ENCODE measurements around the gene FSHR. TPM values are rescaled to one million over a fixed set of nuclear protein-coding genes. Genes with fewer than 3 reads are reported as not detected.
A peak's percentile ranks its signal among the peaks of the same experiment; 100 is the strongest.

The FSHR gene
- total and polyA plus RNA-seq, 2 of the 4 experiments (the other 2 are of a cell fraction): not detected

DNA sequence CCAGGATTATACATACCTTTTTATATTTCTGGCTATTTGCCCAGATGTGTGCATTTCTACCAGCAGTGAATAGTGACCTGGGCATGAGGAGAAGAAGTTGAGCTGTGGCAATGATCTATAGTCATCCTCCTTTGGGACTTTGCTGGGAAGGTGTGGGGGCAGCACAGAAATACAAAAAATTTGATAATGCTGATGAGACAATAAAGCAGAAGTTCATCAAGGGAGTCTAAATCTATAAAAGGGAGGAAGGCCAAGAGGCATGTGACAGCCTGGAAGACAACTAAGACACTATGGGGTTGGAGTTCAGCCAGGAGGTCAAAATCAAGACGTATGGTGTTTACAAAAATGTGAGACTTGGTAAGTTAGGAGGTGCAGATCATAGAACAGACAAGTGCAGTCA is 52.2 kb downstream of the FSHR start:
- no TSS peak for BruUV-seq (replicated peaks)
- no peak overlapping the region for H3K56ac ChIP-seq (ENCODE audit: extremely low read depth, insufficient read depth, low read length)

More for the DNA sequence above, 52.2 kb downstream of the FSHR start:
- Histone ChIP-seq H4K91ac (ENCODE audit: insufficient read depth, low read depth, low read length) (no peak overlapping the region), H4K8ac (ENCODE audit: low read depth in 2 of 2, low read length in 2 of 2) (no peak overlapping the region), H2BK5ac (ENCODE audit: low read depth, low read length, poor library complexity, severe bottlenecking) (no peak overlapping the region), H2AK9ac (replicated peaks; ENCODE audit: low read depth, low read length, poor library complexity) (no peak overlapping the region), H4K5ac (ENCODE audit: low read depth, low read length) (no peak overlapping the region), H3K27me3 (ENCODE audit: control insufficient read depth, insufficient read depth, low read length) (no peaks in the 10 kb centered on the region), H2AFZ (replicated peaks; ENCODE audit: low read length, poor library complexity) (no peak overlapping the region), H3K18ac (ENCODE audit: low read depth, low read length) (no peak overlapping the region), H3K9me1 (ENCODE audit: insufficient read depth, low read length) (no peaks in the 10 kb centered on the region), H3K4ac (ENCODE audit: low read depth, low read length) (no peak overlapping the region), H3K36me3 (ENCODE audit: control insufficient read depth, insufficient read depth, low read length) (no peaks in the 10 kb centered on the region), H3K14ac (replicated peaks; ENCODE audit: low read depth, low read length) (no peak overlapping the region), H3K4me2 (ENCODE audit: low read depth, low read length) (no peak overlapping the region), H3K27ac (ENCODE audit: insufficient read depth, low read length) (no peak overlapping the region), H2BK120ac (ENCODE audit: low read depth, low read length) (no peak overlapping the region), H3K4me1 (ENCODE audit: control insufficient read depth, insufficient read depth, low read length) (no peaks in the 10 kb centered on the region), H2AK5ac (ENCODE audit: low read depth, low read length) (no peak overlapping the region), H4K20me1 (ENCODE audit: insufficient read depth, low read length) (no peaks in the 10 kb centered on the region), H2BK20ac (ENCODE audit: low read depth, low read length) (no peak overlapping the region), H3K4me3 (ENCODE audit: insufficient read depth, low read depth, low read length) (no peak overlapping the region), H3K9ac (ENCODE audit: low read depth, low read length) (no peak overlapping the region), H3K79me1 (ENCODE audit: low read depth in 1 of 2, low read length in 2 of 2) (no peaks in the 10 kb centered on the region), H2BK15ac (ENCODE audit: low read depth, low read length) (no peak overlapping the region), H3K23ac (ENCODE audit: low read depth, low read length) (no peak overlapping the region), H3K9me3 (ENCODE audit: control insufficient read depth, insufficient read depth, low read length) (peaks cover 6% of the 10 kb centered on the region)
- in situ Hi-C loops (cut with MboI; ENCODE audit: low sequenced_read_pairs): no loop called here
- 0% methylated on average over 1 of the region's 1 CpG; no CpG with 5 or more reads in 1 of the 2 experiments for WGBS, 2 experiments (ENCODE audit: extremely low coverage in 2 of 2, insufficient read length in 1 of 2)
- TF ChIP-seq CEBPB (IDR thresholded peaks at IDR 0.05; ENCODE audit: low read depth, low read length) (no peak), MAFK (IDR thresholded peaks at IDR 0.05; ENCODE audit: low read depth, low read length) (peak; percentile 34; the same call in 1 of the 2 replicates)
- intact Hi-C loops (cut with micrococcal nuclease): no loop called here
- CTCF ChIA-PET: no interaction called here
- ATAC-seq (ENCODE audit: low read depth) (no peak), DNase-seq (no peak)
- POLR2A ChIA-PET (ENCODE audit: unreplicated experiment): no interaction called here
- dilution Hi-C loops (cut with HindIII; ENCODE audit: low sequenced_read_pairs, unreplicated experiment): no loop called here

Data from IMR-90 (cell line).